ENCODE results near the gene SELENOS.
"Not testable (repeated sequence)": the region's sequence is repeated elsewhere in the genome, so short reads cannot be mapped to it uniquely, and the experiment has no call there.

The SELENOS gene

GRCh38 chr15:101294731-101295606, 17.7 kb upstream of the SELENOS start, which contains the start of gene SNRPA1:
TSS of gene SNRPA1 (minus strand) at chr15:101295248. CDS start at chr15:101295178, 70 bp downstream.
- TF ChIP-seq, protein P1, sequence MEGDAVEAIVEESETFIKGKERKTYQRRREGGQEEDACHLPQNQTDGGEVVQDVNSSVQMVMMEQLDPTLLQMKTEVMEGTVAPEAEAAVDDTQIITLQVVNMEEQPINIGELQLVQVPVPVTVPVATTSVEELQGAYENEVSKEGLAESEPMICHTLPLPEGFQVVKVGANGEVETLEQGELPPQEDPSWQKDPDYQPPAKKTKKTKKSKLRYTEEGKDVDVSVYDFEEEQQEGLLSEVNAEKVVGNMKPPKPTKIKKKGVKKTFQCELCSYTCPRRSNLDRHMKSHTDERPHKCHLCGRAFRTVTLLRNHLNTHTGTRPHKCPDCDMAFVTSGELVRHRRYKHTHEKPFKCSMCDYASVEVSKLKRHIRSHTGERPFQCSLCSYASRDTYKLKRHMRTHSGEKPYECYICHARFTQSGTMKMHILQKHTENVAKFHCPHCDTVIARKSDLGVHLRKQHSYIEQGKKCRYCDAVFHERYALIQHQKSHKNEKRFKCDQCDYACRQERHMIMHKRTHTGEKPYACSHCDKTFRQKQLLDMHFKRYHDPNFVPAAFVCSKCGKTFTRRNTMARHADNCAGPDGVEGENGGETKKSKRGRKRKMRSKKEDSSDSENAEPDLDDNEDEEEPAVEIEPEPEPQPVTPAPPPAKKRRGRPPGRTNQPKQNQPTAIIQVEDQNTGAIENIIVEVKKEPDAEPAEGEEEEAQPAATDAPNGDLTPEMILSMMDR (IDR thresholded peaks at IDR 0.05; ENCODE audit: low read depth, low read length, missing control alignments), result no peak
- in situ Hi-C loops (cut with HindIII; ENCODE audit: low sequenced_read_pairs), result loop anchor here (5.0 to 10.0 kb wide), 3 partner anchors 330 to 430 kb away; partner anchors contain the start of genes TARS3 and TM2D3
- DNase-seq (ENCODE audit: low read depth), result peak; percentile 85
- peak within 1 kb of the TSS; percentile 99 for H3K4me3 ChIP-seq (ENCODE audit: low read depth, low read length)

- DNase-seq (ENCODE audit: low read depth), result no peak
- TF ChIP-seq, protein P1 (IDR thresholded peaks at IDR 0.05; ENCODE audit: low read depth, low read length, missing control alignments), result no peak
- in situ Hi-C loops (cut with HindIII; ENCODE audit: low sequenced_read_pairs), result loop anchor here (10.0 kb wide), 2 partner anchors 332 to 432 kb away; partner anchors contain the start of gene TARS3
- H3K4me3 ChIP-seq (ENCODE audit: low read depth, low read length), result peak overlapping the region; percentile 99
Observed at GRCh38 chr15:101293122-101293521, 15.8 kb upstream of the SELENOS start.

DNA sequence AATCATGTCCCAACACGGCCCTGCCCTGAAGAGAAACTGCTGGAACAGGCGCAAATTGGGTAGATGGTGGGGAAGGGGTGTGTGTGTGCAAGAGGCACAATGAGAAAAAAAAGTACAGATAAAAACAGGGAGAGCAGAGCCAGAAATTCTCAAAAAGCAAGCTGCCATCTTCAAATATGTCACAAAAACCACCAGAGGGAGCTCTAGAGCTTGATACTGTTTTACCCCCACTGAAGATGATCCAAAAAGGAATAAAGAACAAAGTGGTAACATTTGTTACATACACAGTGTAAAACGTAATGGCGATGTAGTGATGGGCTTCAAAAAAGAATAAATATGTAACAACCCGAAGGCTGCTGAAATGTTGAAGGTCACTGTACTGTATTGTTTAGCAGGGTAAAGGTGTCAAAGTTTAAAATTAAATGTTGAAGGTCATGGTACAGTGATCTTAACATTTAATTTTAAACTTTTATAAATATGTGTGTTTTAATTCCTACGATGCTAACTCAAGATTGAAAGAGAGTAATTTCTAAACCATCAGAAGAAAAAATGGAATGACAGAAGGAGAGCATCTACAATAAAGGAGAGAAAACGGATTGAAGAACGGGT, 11.7 kb upstream of the SELENOS start:
- peak; percentile 19 for DNase-seq (ENCODE audit: low read depth)
- TF ChIP-seq, protein P1 (IDR thresholded peaks at IDR 0.05; ENCODE audit: low read depth, low read length, missing control alignments), result peak; percentile 54
- in situ Hi-C loops (cut with HindIII; ENCODE audit: low sequenced_read_pairs), result no loop called here
- H3K4me3 ChIP-seq (ENCODE audit: low read depth, low read length), result no peak overlapping the region

DNA sequence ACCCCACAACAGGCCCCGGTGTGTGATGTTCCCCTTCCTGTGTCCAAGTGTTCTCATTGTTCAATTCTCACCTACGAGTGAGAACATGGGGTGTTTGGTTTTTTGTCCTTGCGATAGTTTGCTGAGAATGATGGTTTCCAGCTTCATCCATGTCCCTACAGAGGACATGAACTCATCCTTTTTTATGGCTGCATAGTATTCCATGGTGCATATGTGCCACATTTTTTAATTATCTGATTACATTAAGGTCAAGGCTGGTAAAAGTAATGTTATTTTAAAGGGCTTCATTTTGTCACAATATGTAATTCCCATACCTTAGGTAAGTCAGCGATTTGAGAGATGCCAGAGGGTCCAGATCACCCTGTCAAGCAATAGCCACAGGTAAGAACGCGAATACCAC, 10.1 kb upstream of the SELENOS start:
- DNase-seq (ENCODE audit: low read depth); H3K4me3 ChIP-seq (ENCODE audit: low read depth, low read length); in situ Hi-C loops (cut with HindIII; ENCODE audit: low sequenced_read_pairs): not testable (repeated sequence)

DNA sequence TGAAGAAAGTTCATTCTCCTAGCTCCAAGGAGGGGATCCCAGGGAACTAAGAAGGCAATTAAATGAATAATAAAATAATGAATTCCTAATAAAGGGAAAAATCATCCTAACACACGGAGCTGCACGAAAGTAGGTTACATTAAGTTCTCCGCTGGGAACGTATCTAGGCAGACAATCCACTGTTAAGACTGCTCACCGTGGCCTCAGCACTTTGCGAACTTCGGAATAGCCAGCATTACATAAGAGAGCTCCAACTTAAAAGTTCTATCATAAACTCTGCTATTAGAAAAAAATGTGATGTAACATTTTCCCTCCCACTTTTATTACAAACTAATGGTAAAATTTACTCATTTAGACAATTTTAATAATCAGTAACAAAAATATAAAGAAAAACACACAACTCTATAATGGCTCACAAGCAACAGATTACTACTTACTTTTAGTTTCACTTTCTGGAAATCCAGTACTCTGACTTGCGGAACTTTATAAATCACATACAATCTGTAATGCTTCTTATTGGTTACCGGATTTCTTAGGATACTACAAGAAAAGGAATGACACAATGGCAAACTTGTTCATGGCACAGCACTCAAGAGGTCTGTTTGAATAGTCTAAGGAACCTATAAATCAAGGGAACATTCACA, 9.3 kb upstream of the SELENOS start:
- TF ChIP-seq, protein P1 (IDR thresholded peaks at IDR 0.05; ENCODE audit: low read depth, low read length, missing control alignments), result no peak
- in situ Hi-C loops (cut with HindIII; ENCODE audit: low sequenced_read_pairs), result no loop called here
- DNase-seq (ENCODE audit: low read depth), result no peak
- no peak overlapping the region for H3K4me3 ChIP-seq (ENCODE audit: low read depth, low read length)

GRCh38 chr15:101283931-101284330, 6.6 kb upstream of the SELENOS start:
- no peak overlapping the region for H3K4me3 ChIP-seq (ENCODE audit: low read depth, low read length)
- DNase-seq (ENCODE audit: low read depth), result no peak
- in situ Hi-C loops (cut with HindIII; ENCODE audit: low sequenced_read_pairs), result no loop called here
- TF ChIP-seq, protein P1 (IDR thresholded peaks at IDR 0.05; ENCODE audit: low read depth, low read length, missing control alignments), result no peak

Data from astrocyte of the cerebellum (primary cell).